HG02981 (cell line): Measurements from ENCODE around the gene EEFSEC.

ENCODE experiments used
- ATAC-seq: cut with Tn5 transposase; IDR thresholded peaks from one replicate; pipeline ENCODE4 v1.9.1; 2021; ENCODE audit warnings: mild to moderate bottlenecking, moderate library complexity; ENCODE audit not compliant: unreplicated experiment

Gene EEFSEC

DNA sequence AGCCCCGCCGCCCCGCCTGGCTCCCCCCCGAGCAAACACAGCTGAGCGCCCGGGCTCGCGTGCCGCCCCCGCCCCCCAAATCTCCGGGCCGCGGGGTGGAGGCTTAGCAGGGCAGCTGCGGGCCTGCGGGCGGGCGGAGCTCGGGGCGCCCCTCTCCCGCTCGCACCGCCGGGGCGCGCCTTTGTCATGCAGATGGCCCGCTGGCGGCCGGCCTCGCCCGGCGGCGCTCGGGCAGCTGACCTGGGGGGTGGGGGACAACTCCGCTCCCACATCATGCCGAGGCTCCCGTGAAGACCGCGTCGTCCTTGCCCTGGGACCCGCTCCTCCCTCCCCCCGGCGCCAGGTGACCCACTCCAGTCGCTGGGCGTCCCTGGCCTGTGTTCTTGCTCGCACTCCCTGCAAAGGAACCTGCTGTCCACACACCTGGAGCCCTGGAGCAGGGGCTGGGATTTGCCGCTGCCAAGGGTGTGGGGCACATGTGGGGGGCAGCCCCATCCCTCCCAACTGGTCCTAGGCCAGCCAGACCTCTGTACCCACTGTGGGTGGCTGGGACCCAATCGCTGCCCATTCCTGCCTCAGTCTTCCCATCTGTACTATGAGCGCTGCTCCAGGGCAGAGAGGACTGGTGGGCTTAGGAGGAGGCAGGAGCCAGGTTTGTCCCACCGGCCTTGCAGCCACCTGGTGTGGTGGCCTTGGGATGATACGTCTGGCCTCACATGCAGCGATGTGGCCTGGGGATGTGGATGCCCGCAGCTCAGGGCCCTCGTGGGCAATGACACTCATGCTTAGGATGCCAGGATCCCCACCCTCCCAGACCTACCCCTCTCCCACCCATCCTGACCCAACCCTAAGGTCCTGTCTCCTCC is 279.9 kb downstream of the EEFSEC start:
- no peak for ATAC-seq

DNA sequence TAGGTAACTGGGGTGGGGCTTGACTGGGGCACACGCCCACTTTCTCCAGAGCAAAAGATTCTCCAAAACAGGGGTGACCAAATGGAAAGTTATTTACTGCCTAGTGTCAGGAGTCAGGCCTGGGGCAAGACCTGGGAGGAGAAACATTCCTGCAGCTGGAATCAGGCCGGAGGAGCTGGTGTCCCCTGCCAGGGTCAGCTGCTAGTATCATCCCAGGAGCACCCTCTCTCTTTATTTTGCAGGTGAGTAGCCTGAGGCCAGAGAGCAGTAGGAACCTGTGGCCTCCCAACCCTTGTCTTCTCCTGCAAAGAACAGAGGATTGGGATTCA is 280.5 kb downstream of the EEFSEC start:
- ATAC-seq: no peak

DNA sequence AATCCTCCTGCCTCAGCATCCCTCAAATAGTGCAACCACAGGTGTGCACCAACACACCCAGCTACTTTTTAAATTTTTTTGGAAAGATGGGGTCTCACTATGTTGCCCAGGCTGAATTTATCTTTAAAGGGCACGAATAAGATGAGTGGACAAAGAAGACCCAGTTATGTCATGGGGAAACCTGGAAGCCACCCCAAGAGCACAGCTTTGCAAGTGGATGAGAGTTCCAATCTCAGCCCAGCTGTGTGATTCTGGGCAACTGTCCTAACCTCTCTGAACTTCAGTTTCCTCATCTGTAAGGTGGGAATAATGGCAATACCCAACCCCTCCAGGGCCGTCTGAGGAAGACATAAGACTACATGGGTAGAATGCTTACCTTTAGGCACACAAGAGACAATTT is 281.2 kb downstream of the EEFSEC start:
- ATAC-seq: no peak

DNA sequence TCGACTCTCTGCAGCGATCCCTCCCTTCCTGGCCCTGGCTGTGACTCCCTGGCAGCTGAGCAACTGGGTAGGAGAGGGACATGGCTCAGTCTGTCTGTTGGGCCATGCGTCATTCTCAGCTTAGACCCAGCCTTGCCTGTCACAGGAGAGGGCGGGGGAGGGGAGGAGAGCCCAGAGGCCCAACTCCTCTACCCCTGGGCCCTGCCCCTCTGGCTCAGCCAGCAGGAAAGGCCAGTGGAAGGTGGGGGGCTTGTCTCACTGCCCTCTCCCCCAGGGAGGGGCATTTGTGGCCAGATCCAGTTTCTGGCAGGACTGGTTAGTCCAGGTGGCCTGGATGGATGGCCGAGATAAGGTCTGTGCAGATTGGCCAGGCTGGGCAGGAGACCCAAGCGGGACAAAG is 281.8 kb downstream of the EEFSEC start:
- ATAC-seq: no peak

DNA sequence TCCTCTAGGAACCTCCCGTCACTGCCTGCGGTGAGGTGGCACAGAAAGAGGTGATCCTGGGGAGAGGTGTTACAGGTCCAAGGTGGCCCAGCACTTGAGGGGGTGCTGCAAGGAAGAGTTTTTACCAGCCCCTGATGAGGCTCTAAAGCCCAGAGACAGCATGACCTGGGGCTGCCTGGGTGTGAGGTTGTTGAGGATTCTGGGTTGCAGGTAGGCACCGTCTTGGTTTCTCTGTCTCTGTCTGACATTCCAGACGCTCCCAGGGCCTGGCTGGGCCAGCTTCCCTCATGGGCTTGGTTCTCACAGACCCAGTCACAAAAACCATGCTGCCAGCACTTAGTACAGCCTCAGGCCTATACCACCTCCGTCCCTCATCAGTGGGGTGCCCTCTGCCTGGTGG is 282.3 kb downstream of the EEFSEC start:
- ATAC-seq: no peak

DNA sequence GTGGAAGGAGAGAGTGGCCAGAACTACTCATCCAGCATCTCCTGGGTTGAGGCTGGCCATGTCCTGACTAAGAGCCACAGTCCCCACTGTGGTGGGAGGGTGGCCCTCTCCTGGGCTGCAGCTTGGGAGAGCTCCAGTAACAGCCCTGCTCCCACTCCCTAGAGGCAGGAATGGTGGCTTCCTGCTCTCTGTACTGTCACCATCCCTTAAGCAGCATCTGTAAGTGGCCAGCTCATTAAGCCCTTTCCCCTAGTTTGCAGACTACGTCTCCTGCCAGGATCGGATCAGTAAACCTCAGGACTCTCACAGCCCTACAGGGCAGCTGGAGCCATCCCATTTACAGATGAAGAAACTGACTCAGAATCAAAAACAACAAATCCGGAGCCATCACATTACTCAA is 282.9 kb downstream of the EEFSEC start:
- ATAC-seq: no peak

DNA sequence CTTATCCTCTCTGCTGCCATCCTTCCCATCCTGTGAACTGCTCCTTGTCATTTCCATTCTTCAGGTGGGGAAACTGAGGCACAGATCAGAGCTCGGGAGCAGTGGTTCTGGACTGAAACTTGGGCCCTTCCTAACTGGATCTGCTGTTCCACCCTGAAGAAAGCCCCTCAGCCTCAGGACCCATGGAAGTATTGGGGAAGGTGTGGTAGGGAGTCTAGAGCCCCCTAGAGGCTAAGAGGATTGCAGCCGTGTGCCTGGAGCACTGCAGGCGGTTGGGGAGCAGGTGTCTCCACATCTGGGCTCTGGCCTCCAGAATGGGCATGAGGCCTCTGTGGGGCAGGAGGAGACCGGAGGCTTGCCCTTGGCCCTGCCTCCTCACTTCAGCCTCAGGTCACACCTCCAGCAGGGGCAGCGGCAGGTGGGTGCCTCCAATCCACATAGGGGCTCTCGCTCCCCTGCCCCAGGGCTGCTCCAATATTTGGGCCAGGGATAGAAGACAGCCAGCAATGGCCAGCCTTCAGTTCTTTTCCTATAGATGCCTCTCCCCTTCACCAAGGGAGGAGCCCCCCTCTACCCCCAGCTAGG is 285.3 kb downstream of the EEFSEC start:
- ATAC-seq: no peak

DNA sequence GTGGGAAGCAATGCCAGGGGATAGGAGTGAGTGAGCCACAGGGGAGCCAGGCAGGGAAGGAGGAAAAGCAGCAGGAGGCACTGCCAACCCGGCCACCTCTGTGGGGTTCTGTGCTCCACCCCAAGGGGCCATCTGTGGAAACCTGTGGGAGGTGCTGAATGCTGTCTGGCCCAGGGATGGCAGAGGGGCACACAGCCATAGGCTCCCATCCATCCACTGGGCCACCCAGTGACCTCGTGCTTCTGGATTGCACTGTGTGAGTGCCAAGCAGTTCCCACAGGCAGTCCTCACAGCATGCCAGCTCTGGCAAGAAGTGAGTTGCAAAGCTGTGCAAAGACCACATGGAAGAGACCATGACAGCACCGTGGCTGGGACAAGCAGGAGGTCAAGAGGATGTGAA is 285.9 kb downstream of the EEFSEC start:
- no peak for ATAC-seq

DNA sequence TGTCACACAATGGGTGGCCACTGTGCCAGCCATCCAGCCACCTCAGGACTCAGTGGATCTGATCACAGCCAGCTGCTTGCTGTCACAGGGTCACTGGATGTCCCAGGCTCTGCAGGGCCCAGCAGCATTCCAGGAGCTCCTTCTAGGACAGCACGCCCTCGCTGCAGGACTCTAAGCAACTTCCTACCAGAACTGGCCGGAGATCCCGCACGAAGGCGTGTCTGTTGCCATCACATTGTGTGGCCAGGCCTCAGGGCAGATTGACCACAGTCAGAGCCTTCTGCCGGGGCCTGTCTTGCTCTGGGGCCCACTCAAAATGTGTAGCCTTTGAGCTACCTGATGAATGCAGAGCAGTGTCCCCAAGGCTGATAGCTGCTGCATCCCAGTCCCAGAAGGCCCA is 288.8 kb downstream of the EEFSEC start:
- ATAC-seq: no peak

DNA sequence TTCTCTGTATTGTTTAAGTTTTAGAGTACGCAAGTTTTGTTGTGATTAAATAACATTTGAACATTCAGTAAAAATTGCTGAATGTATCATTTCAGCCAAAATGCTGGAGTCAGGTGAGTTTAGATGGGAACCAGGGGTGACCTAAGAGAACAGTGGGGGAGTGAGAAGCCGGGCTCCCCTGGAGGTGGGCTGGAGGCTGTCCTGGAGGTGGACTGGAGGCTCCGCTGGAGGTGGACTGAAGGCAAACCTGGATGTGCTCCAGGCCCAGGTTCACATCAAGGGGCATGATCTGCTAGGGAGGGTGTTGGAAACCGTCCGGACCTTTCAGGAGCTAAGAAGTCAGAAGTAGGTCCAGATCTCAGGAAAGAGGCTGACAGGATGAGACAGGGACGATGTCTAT is 289.7 kb downstream of the EEFSEC start:
- ATAC-seq: no peak

DNA sequence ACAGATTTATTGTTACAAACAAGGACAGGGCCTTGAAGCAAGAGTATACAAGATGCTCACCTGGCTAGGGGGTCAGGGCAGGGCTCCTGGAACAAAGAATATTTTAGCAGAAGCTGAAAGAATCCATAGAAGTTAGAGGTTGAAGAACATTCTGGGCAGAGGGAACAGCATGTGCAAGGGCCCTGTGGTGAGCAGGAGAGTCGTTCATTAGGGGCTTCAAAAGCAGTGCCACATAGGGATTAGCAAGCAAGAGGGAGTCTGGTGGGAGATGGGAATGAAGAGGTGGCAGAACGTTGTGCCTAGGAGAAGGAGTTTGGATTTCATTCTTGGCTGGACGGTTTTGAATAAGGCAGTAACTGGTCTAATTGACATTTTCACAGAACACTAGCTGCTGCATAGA is 290.5 kb downstream of the EEFSEC start:
- ATAC-seq: no peak

DNA sequence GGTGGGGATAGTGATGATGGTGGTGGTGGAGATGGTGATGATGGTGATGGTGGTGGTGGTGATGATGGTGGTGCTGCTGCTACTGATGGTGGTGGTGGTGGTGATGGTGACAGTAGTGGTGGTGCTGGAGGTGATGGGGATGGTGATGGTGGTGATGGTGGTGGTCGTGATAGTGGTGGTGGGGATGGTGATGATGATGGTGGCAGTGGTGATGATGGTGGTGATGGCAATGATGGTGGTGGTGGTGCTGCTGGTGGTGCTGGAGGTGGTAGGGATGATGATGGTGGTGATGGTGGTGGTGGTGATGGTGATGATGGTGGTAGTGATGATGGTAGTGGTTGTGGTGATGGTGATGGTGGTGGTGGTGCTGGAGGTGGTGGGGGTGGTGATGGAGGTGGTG is 292.1 kb downstream of the EEFSEC start:
- no peak for ATAC-seq

DNA sequence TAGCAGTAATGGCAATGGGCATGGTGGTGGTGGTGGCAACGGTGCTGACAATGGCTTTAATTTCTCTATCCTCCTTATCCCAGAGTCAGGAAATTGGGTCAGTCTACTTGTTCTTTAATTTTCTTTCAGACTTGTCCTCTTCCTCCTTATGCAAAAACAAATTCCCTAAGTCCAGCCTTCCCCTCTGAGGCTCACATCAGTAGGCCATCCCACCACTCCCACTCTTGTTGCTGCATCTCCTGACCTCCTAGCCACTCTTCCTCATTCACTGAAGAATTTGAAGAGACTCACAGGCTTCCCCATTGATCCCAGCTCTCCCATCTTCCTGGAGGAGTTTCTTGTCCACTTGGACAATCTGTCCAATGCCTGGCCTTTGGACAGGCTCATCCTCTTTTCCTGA is 293.5 kb downstream of the EEFSEC start:
- no peak for ATAC-seq

DNA sequence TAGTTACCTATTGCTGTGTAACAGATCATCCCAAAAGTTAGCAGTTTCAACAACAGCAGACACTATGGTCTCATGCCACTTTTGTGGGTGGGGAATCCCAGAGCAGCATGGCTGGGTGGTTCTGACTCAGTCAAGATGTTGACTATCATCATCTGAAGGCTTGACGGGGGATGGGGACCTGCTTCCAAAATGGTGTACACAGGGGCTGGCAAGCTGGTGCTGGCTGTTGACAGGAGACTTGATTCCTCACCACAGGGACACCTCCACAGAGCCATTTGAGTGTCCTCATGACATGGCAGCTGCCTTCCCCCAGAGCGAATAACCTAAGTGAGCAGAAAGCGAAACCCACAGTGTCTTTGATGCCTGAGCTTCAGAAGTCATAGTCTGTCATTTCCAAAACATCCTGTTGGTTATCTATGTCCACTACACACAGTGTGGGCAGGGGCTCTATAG is 294.3 kb downstream of the EEFSEC start:
- ATAC-seq: peak; percentile 56

DNA sequence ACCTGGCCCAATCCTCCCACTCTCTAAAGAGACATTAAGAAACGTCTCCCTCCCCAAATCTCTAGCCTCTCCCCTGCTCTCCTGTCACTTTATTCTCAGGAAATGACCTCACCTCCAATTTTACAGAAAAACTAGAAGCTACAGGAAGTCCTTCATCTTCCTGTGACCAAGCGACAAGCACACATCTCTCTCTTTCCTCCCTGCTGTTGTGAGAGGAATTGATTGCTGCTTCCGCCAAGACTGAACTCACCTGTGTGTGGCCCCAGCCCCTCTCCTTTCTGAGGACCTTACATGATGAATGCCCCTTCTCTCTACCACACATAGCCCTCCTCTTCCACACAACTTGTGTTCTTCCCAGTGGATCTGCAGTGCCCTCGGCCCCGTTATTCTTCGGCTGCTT is 295.2 kb downstream of the EEFSEC start:
- ATAC-seq: no peak

DNA sequence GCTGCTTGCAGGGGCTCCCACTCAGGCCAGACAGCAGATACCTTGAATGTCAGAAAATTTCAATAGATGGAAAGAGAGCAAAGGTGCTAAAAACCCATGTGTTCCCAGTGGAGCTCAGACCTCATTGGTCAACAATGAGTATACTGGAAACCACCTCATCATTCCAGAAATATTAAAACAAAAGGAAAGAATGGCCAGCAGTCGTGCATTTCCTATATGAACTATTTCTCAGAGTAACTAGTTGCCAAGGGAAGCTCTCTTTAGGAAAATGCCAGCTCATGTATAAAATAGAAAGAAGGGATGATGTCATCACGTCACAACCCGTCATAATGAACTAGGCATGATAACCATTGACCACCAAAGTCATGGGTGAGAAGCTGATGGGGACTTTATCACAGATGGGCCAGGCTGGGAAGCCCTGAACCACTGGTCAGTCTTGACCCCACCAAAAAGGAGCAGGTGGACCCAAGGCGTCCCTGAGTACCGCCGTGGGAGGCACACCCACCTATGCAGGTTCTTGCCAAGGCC is 295.9 kb downstream of the EEFSEC start:
- ATAC-seq: no peak

DNA sequence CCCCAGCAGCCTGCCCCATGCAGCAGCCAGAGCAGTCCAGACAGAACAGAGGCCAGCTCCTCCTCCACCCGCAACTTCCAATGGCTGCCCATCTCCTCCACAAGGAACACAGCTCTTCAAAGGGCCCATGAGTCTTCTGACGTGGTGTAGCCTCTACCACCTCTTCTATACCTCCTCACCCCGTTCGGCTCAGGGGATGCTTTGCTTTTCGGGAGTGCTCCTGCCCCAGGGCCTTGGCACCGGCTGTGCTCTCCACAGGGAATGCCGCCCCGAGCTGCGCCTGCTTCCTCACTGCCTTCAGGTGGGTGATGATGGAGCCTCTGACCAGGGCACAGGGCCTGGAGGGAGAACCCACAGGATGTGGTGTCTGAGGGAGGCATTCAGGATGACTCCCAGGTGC is 298.8 kb downstream of the EEFSEC start:
- no peak for ATAC-seq

DNA sequence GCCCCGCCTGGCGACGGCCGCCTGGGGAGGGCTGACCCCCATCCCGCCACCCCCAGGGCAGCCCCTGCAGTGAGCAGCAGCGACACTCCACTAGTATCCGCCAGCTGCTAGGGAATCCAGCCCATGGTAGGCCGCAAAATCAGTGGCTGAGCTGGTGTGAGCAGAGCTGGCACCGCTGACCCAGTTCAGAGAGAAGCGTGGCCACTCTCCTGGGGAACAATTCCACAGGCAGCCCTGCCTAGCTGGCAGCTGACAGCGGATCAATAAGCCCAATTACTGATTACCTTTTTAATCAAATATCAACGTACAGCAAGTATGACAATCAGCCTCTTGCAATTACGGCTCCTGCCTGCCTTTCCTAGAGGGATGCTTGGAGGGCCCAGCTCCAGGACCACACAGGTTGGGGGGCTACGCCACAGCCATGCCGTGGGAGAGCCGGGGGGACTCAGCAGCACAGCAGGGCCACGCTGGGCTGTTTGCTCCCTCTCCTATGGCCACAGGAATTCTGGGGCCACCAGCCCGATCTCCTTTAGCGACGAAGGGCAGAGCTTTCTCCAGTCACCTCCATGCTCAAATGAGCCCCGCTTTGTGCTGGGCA is 299.5 kb downstream of the EEFSEC start:
- no peak for ATAC-seq

DNA sequence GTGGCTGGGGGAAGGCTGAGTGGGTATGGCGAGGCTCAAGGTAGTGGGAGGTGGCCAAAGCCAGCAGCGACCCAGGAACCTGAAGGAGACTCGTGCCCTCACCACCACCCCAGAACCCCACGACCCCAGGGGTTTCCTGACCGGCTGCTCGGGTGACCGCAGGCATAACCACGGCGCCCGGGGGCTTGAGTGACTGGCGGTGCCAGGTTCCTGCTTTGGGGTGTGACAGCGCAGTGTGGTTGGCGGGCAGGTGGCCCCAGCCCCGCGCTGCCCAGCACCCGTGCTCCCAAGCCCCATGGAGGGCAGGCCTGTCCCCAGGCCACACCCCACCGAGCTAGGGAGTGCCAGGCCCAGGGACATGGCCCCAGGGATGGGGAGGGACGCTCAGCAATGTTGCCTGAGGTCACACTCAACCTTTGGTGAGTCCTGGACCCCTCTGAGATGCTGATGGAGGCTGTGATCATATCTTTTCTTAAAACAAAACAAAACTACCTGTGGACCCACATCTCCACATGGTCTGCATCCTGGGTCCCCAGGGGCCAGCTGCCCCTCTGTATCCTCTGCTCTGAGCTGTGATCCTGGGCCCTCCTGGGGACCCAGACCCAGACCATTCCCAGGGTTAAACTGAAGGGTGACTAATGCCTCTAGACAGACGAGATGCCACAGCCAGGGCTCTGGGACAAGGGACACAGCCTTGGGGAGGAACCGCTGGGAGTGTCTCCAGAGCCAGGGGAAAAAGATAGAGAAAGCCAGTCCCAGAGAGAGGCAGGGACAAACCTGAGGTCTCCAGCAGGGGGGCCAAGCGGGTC is 300.4 kb downstream of the EEFSEC start:
- ATAC-seq: no peak

DNA sequence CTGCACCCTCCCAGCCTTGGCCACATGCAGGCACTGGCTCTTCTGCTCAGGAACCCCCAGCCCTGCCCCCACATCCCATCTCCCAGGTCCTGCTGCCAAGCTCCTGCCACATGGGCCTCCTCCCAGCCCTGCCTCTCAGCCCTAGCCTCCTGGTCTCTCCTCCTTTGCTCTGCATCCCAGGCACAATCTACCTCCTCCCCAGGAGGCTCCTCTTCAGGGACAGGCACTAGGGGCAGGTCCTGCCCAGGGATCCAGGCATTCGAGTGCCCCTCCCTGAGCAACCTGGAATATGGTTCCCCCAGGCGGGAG is 301.0 kb downstream of the EEFSEC start:
- no peak for ATAC-seq

DNA sequence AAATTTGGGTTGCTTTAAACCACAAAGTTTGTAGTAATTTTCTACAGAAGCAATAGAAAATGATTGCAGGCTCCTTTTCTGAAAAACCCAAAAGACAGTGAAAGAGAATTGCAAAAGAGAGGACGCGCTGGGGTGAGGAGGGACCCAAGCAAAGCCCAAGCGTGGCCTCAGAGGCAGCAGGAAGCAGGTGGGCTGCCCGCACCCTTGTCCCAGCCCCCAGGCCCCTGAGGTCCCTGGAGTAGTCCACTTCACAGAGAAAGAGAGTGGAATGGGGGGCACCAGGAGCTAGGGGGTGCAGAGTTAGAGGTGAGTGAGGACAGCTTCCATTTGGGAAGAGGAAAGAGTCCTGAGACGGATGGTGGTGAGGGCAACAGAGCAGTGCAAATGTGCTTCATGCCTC is 301.8 kb downstream of the EEFSEC start:
- no peak for ATAC-seq
